OCI-LY3 (cell line): Measurements from ENCODE around the gene FBLIM1.

Source experiments
- H2AFZ ChIP-seq: fragments of 200-600, 300-600 bp; shearing (Covaris generic); 2 replicates; pipeline ENCODE4 v1.6.0; 2014; ENCODE audit warnings: antibody characterized with exemption, low read depth, low read length
- H3K27ac ChIP-seq: fragments of 200-600, 300-600 bp; sonication (generic); 2 replicates; pipeline ENCODE4 v1.5.1; 2014; ENCODE audit warnings: mild to moderate bottlenecking, low read length, moderate library complexity, mixed read lengths
- H3K27me3 ChIP-seq: fragments of 200-600, 300-600 bp; sonication (generic); 2 replicates; pipeline ENCODE4 v1.6.1; 2014; ENCODE audit warnings: low read depth, low read length, mixed read lengths
- H3K36me3 ChIP-seq: fragments of 200-600, 300-600 bp; sonication (generic); replicated peaks from 2 replicates; pipeline ENCODE3; 2014; ENCODE audit warnings: low read depth, low read length, mixed read lengths
- H3K4me1 ChIP-seq: fragments of 300-600, 200-600 bp; sonication (generic); 2 replicates; pipeline ENCODE4 v1.6.1; 2014; ENCODE audit warnings: low read length, mixed read lengths
- H3K4me2 ChIP-seq: fragments of 200-600, 300-600 bp; sonication (generic); 2 replicates; pipeline ENCODE4 v1.6.1; 2014; ENCODE audit warnings: low read length, mixed read lengths
- H3K4me3 ChIP-seq: fragments of 300-600, 200-600 bp; sonication (generic); 2 replicates; pipeline ENCODE4 v1.5.1; 2014; ENCODE audit warnings: antibody characterized with exemption, mild to moderate bottlenecking, low read length, moderate library complexity
- H3K79me2 ChIP-seq: fragments of 300-600, 200-600 bp; shearing (Covaris generic); 2 replicates; pipeline ENCODE4 v1.6.1; 2014; ENCODE audit warnings: mild to moderate bottlenecking, low read length, mixed read lengths
- H3K9ac ChIP-seq: fragments of 300-600, 200-600 bp; shearing (Covaris generic); 2 replicates; pipeline ENCODE4 v1.6.0; 2014; ENCODE audit warnings: mild to moderate bottlenecking, low read length, moderate library complexity
- H3K9me3 ChIP-seq: fragments of 200-600, 300-600 bp; shearing (Covaris generic); 2 replicates; pipeline ENCODE4 v1.6.1; 2014; ENCODE audit warnings: low read length, mixed read lengths; ENCODE audit not compliant: insufficient read depth
- H4K20me1 ChIP-seq: fragments of 200-600, 300-600 bp; sonication (generic); 2 replicates; pipeline ENCODE4 v1.6.1; 2016; ENCODE audit warnings: low read length, mixed read lengths; ENCODE audit not compliant: insufficient read depth
- EZH2phosphoT487 ChIP-seq: fragments of 200-600 bp; shearing (Covaris generic); IDR thresholded peaks from 2 replicates; pipeline ENCODE4 v1.6.1; 2018; ENCODE audit warnings: antibody characterized with exemption, mixed run types, low read depth
- TF ChIP-seq, protein P1 (sequence below): fragments of 200-600, 300-600 bp; sonication (generic); IDR thresholded peaks from 2 replicates; pipeline ENCODE4 v1.5.1; 2014; ENCODE audit warnings: antibody characterized with exemption, low read length, low read depth

FBLIM1 gene

DNA sequence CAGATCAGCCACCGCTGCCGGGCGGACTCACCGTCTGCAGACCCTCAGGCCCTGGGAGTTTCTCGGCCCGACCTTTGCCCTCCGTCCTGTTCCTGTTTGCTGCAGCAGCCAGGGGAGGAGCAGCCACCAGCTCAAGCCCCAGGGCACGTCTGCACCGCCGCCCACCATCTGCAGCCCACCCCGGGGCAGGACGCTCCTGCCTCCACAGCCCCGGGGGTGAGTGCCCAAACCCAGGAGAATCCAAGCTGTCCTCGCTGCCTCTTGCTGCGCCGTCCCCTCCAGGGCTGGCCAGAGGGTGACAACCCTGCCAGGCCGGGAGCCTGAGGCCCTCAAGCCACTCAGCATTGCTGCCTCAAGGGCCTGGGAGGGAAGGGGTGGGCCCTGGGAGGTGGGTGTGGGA lies 23.7 kb upstream of the FBLIM1 start:
- Histone ChIP-seq H3K27ac (no peak overlapping the region), H2AFZ (no peak overlapping the region), H4K20me1 (no peaks in the 10 kb centered on the region), H3K4me3 (no peak overlapping the region), H3K9ac (no peak overlapping the region), H3K36me3 (no peaks in the 10 kb centered on the region), H3K79me2 (no peaks in the 10 kb centered on the region), H3K4me2 (no peak overlapping the region), H3K9me3 (no peaks in the 10 kb centered on the region), H3K27me3 (no peaks in the 10 kb centered on the region), H3K4me1 (no peaks in the 10 kb centered on the region)
- TF ChIP-seq EZH2phosphoT487, result no peak
- TF ChIP-seq, protein P1, sequence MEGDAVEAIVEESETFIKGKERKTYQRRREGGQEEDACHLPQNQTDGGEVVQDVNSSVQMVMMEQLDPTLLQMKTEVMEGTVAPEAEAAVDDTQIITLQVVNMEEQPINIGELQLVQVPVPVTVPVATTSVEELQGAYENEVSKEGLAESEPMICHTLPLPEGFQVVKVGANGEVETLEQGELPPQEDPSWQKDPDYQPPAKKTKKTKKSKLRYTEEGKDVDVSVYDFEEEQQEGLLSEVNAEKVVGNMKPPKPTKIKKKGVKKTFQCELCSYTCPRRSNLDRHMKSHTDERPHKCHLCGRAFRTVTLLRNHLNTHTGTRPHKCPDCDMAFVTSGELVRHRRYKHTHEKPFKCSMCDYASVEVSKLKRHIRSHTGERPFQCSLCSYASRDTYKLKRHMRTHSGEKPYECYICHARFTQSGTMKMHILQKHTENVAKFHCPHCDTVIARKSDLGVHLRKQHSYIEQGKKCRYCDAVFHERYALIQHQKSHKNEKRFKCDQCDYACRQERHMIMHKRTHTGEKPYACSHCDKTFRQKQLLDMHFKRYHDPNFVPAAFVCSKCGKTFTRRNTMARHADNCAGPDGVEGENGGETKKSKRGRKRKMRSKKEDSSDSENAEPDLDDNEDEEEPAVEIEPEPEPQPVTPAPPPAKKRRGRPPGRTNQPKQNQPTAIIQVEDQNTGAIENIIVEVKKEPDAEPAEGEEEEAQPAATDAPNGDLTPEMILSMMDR, result no peak

DNA sequence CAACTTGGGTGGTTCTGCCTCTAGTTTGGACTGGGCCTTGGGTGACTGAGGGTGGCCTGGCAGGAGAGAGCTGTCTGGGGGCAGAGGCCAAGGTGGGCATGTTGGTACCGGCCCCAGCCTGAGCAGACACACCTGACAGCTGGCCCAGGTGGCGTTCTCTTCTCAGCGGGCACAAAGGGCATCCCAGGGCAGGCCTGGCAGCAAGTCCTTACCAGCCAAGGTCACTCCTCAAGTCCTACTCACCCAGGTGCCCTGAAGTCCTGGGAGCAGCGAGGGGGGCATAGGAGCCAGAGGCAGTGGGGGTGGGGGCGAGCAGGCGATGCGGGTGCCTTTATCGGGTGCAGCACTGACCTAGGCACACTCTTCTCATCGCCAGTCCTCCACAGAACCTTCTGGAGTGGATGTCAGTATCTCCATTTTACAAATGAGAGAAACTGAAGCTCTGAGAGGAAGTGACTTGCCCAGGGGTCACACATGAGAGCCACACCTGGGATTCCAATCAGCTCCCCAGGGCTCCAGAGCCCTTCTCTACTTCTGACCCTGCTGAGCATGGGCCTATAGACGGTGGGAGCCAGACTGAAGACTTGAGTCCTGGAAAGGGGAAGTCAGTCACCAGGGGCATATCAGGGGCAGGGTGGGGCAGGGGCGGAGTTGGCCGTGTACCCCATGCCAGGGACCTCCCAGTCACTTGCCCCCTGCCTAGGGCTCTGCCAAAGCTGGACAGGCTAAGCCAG lies 23.1 kb upstream of the FBLIM1 start:
- Histone ChIP-seq H4K20me1 (no peaks in the 10 kb centered on the region), H2AFZ (no peak overlapping the region), H3K27me3 (no peaks in the 10 kb centered on the region), H3K79me2 (no peaks in the 10 kb centered on the region), H3K9ac (no peak overlapping the region), H3K27ac (no peak overlapping the region), H3K4me3 (no peak overlapping the region), H3K36me3 (no peaks in the 10 kb centered on the region), H3K9me3 (no peaks in the 10 kb centered on the region), H3K4me1 (no peaks in the 10 kb centered on the region), H3K4me2 (no peak overlapping the region)
- TF ChIP-seq EZH2phosphoT487, result no peak
- TF ChIP-seq, protein P1, result no peak

DNA sequence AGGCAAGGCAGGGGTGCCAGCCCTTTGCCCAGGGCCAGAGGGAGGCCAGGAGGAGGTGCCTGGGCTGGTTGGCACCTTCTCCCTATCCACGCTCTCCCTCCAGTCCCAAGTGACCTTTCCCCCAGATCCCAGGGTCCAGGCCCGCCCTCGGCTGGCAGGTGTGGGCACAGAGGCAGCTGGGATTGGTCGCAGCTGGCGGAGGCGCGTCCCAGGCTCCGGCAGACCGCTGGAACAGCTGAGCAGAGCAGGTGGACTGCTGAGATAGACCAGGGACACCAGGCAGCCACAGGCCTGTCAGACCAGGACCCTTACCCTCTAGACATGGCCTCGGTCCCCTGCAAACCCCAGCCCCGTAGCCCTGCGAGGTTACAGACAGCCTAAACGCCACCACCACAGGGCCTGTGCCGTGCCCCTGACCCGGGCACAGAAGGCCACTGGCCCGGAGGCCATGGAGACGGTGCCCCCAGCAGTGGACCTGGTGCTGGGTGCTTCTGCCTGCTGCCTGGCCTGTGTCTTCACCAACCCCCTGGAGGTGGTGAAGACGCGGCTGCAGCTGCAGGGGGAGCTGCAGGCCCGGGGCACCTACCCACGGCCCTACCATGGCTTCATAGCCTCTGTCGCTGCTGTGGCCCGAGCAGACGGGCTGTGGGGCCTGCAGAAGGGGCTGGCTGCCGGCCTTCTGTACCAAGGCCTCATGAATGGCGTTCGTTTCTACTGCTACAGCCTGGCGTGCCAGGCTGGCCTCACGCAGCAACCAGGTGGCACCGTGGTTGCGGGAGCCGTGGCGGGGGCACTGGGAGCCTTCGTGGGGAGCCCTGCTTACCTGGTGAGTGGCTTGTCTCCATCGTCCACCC lies 22.3 kb upstream of the FBLIM1 start, which contains the start of gene SLC25A34:
TSS of gene SLC25A34 (plus strand) at position 221 of the 854 bp plus-strand sequence. CDS start at position 449, 228 bp downstream.
- no peaks in the 10 kb centered on the region for H3K36me3 ChIP-seq
- no peak within 1 kb of the TSS for H2AFZ ChIP-seq
- H3K27me3 ChIP-seq, result no peaks in the 10 kb centered on the region
- no peaks in the 10 kb centered on the region for H4K20me1 ChIP-seq
- no peaks in the 10 kb centered on the region for H3K9me3 ChIP-seq
- no peaks in the 10 kb centered on the region for H3K4me1 ChIP-seq
- no peak within 1 kb of the TSS for H3K4me2 ChIP-seq
- no peaks in the 10 kb centered on the region for H3K79me2 ChIP-seq
- H3K27ac ChIP-seq, result no peak within 1 kb of the TSS
- TF ChIP-seq, protein P1, result no peak
- TF ChIP-seq EZH2phosphoT487, result no peak
- H3K9ac ChIP-seq, result no peak within 1 kb of the TSS
- H3K4me3 ChIP-seq, result no peak within 1 kb of the TSS

DNA sequence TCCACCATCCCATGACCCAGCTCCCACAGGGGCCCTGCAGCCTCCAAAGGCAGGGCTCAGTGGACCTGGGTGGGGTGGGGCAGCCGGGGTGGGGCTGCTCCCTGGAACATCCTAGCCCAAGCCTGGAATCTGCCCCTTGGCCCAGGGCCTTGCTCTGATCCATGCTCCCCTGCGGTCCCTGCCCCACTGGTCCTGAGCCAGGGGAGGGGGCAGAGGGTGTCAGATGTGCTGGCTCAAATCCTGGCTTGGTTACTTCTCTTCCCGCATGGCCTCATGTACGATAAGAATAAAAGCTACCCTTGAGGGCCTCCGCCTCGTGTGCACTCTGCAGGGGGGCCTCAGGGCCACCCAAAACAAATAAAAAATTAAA lies 21.7 kb upstream of the FBLIM1 start:
- TF ChIP-seq, protein P1, result no peak
- no peak for TF ChIP-seq EZH2phosphoT487
- no peaks in the 10 kb centered on the region for H3K4me1 ChIP-seq
- H3K79me2 ChIP-seq, result no peaks in the 10 kb centered on the region
- no peaks in the 10 kb centered on the region for H3K9me3 ChIP-seq
- H3K27ac ChIP-seq, result no peak overlapping the region
- no peaks in the 10 kb centered on the region for H4K20me1 ChIP-seq
- no peak overlapping the region for H2AFZ ChIP-seq
- H3K9ac ChIP-seq, result no peak overlapping the region
- H3K36me3 ChIP-seq, result no peaks in the 10 kb centered on the region
- H3K4me2 ChIP-seq, result no peak overlapping the region
- no peak overlapping the region for H3K4me3 ChIP-seq
- no peaks in the 10 kb centered on the region for H3K27me3 ChIP-seq
